Naive thymus-derived CD4-positive, alpha-beta T cell (primary cell): ENCODE results near the gene GTPBP1. TPM values are rescaled to one million over a fixed set of nuclear protein-coding genes. Genes with fewer than 3 reads are reported as not detected.

ENCODE experiments used
- ATAC-seq: fragments of 150-1000 bp; cut with Tn5 transposase; 2 replicates; pipeline ENCODE4 v1.10.0; 2021; ENCODE audit warnings: mild to moderate bottlenecking, moderate library complexity
- CTCF ChIA-PET: fragments of 350-600 bp; sonication (Branson Sonifier 250); formaldehyde crosslinking; loops from one replicate; lab custom pipeline; 2021; ENCODE audit warnings: antibody characterized with exemption; lab: Charles Lee
- POLR2A ChIA-PET: fragments of 350-600 bp; sonication (Branson Sonifier 250); formaldehyde crosslinking; loops from one replicate; lab custom pipeline; 2021; ENCODE audit warnings: antibody characterized with exemption, inconsistent platforms; lab: Charles Lee
- DNase-seq, 9 donors: peaks; one replicate each; pipeline versions ENCODE4 v3.0.0 to v3.0.0-alpha.2; 2020 to 2022; ENCODE audit warnings: mixed read lengths in 1 of 9
- H3K27ac ChIP-seq: one replicate; pipeline ENCODE4 v1.7.0; 2013; ENCODE audit warnings: mild to moderate bottlenecking, low read depth, low read length, moderate library complexity
- H3K27me3 ChIP-seq, 2 donors: one replicate each; pipeline ENCODE4 v1.7.0; 2013; ENCODE audit warnings: low read length in 2 of 2, mild to moderate bottlenecking in 2 of 2, moderate library complexity in 2 of 2; ENCODE audit not compliant: control insufficient read depth in 2 of 2, insufficient read depth in 2 of 2
- H3K36me3 ChIP-seq, 3 experiments: 1 replicate in 2 of 3; 2 replicates in 1 of 3; pipeline ENCODE4 v1.7.0; 2013; ENCODE audit warnings: low read length in 3 of 3, mild to moderate bottlenecking in 3 of 3, moderate library complexity in 1 of 3; ENCODE audit not compliant: insufficient read depth in 3 of 3, control insufficient read depth in 2 of 3
- H3K4me1 ChIP-seq, 2 donors: one replicate each; pipeline ENCODE4 v1.7.0; 2013; ENCODE audit warnings: low read length in 2 of 2, mild to moderate bottlenecking in 2 of 2, moderate library complexity in 1 of 2; ENCODE audit not compliant: control insufficient read depth in 2 of 2, insufficient read depth in 2 of 2
- H3K4me3 ChIP-seq: 2 replicates; pipeline ENCODE4 v1.7.0; 2013; ENCODE audit warnings: mild to moderate bottlenecking, low read length
- H3K9me3 ChIP-seq, 3 experiments: 1 replicate in 2 of 3; 2 replicates in 1 of 3; pipeline ENCODE4 v1.7.0; 2013; ENCODE audit warnings: low read length in 3 of 3; ENCODE audit not compliant: control insufficient read depth in 2 of 3
- H3K27ac Mint-ChIP-seq, 9 donors: one replicate each; pipeline ENCODE4 v1.8.0; 2020 to 2022; ENCODE audit warnings: mixed read lengths in 9 of 9, mild to moderate bottlenecking in 8 of 9, moderate library complexity in 5 of 9, inconsistent platforms in 2 of 9
- H3K27me3 Mint-ChIP-seq, 5 donors: one replicate each; pipeline ENCODE4 v1.8.0; 2021 to 2022; ENCODE audit warnings: mixed read lengths in 5 of 5, mild to moderate bottlenecking in 1 of 5
- H3K36me3 Mint-ChIP-seq, 5 donors: one replicate each; pipeline ENCODE4 v1.8.0; 2020 to 2022; ENCODE audit warnings: mixed read lengths in 5 of 5, mild to moderate bottlenecking in 3 of 5, inconsistent platforms in 1 of 5
- H3K4me1 Mint-ChIP-seq, 7 donors: one replicate each; pipeline ENCODE4 v1.8.0; 2020 to 2022; ENCODE audit warnings: mixed read lengths in 7 of 7, mild to moderate bottlenecking in 3 of 7, inconsistent platforms in 1 of 7
- H3K4me3 Mint-ChIP-seq, 10 donors: one replicate each; pipeline ENCODE4 v1.8.0; 2020 to 2022; ENCODE audit warnings: mild to moderate bottlenecking in 10 of 10, mixed read lengths in 10 of 10, moderate library complexity in 6 of 10, inconsistent platforms in 2 of 10
- H3K9me3 Mint-ChIP-seq, 11 donors: one replicate each; pipeline ENCODE4 v1.8.0; 2020 to 2022; ENCODE audit warnings: mixed read lengths in 11 of 11, mild to moderate bottlenecking in 4 of 11, inconsistent platforms in 1 of 11, moderate library complexity in 1 of 11
- intact Hi-C, 2 donors: fragments of 100-400 bp; cut with micrococcal nuclease; formaldehyde crosslinking; loops; one replicate each; pipeline ENCODE4 v1.15.1; 2023
- polyA plus RNA-seq, 2 donors: library from polyadenylated mRNA; unstranded; fragments of 300-500 nt; fragmentation: Illumina TruSeq; gene quantifications; one replicate each; pipeline ENCODE4 v1.2.3, GENCODE V29; 2021
- total RNA-seq, 6 experiments: library from RNA in 5 of 6; stranded (reverse) in 5 of 6; gene quantifications; 1 replicate in 5 of 6; 2 replicates in 1 of 6; pipeline ENCODE4 v1.2.3 and lab custom pipeline; 2021 to 2026

Gene GTPBP1
- total and polyA plus RNA-seq, 7 experiments from 2014 or later: 16.9 to 209 (median 83.4) TPM

DNA sequence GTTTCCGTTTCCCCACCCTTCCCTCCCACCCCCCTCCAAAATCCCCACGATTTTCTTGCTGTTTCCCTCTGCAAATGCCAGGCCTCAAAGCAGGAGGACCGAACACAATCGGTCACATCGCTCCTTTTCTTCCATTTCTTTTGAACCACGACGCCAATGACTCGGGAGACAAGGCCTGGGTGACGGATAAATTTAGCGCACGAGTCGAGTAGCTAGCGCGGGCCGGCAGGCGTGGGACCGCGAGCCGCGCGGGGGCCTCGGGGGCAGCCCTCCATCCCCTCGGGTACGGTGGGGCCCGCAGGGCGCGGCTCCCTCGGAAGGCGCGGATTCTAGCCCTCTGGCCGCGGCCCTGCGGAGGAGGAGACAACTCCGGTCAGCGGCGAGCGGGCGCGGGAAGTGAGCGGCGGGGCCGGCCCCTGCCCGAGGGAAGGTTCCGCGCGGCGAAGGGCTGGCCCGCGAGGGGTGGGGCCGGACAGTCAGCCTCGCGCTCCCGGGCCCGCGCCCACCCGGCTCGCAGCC, 5.4 kb upstream of the GTPBP1 start:
- peaks cover 34 to 63% (median 59%) of the 10 kb centered on the region in 7 donors for H3K4me1 Mint-ChIP-seq
- H3K9me3 Mint-ChIP-seq: no peaks in the 10 kb centered on the region
- peaks cover 0 to 25% (median 0%) of the 10 kb centered on the region in 5 donors for H3K36me3 Mint-ChIP-seq
- Histone ChIP-seq H3K4me3 (peak overlapping the region; percentile 62), H3K4me1 (peaks cover 38 to 47% of the 10 kb centered on the region in 2 donors), H3K27ac (peak overlapping the region; percentile 100), H3K9me3 (no peaks in the 10 kb centered on the region), H3K36me3 (no peaks in the 10 kb centered on the region), H3K27me3 (no peaks in the 10 kb centered on the region)
- ATAC-seq (no peak), DNase-seq (peak in 4 of 9 donors; percentile 30 to 41 (median 39))
- no peaks in the 10 kb centered on the region for H3K27me3 Mint-ChIP-seq
- intact Hi-C loops: loop anchor here (1.0 to 10.0 kb wide), 9 partner anchors 19 to 1093 kb away; partner anchors contain the start of genes CBX7 (in 2 of the 2), APOBEC3B (in 1 of the 2), CBY1 (in 1 of the 2) and FAM227A (in 1 of the 2)
- POLR2A ChIA-PET: interaction anchor here (0.6 to 4.4 kb wide), 6 partner anchors 19 to 1417 kb away, joined by 3 to 32 read pairs (median 3); partner anchors contain the start of genes CBY1, FAM227A and TOMM22
- peak overlapping the region; percentile 78 to 100 (median 99) for H3K27ac Mint-ChIP-seq
- CTCF ChIA-PET: interaction anchor here (4.1 kb wide), 1 partner anchor 18 kb away, joined by 22 read pairs; the partner anchor contains the start of gene TOMM22
- H3K4me3 Mint-ChIP-seq: peak overlapping the region; percentile 89 to 98 (median 92)

- no peaks in the 10 kb centered on the region for H3K9me3 ChIP-seq
- Mint-ChIP-seq H3K27me3 (no peaks in the 10 kb centered on the region), H3K36me3 (peaks cover 0 to 25% (median 0%) of the 10 kb centered on the region in 5 donors), H3K4me1 (peaks cover 34 to 64% (median 60%) of the 10 kb centered on the region in 7 donors), H3K27ac (peak within 1 kb of the TSS; percentile 94 to 100 (median 100)), H3K9me3 (no peaks in the 10 kb centered on the region), H3K4me3 (peak within 1 kb of the TSS; percentile 91 to 98 (median 96))
- intact Hi-C loops: loop anchor here (1.0 to 10.0 kb wide), 12 partner anchors 20 to 1094 kb away; partner anchors contain the start of genes CBX7 (in 2 of the 2), DMC1 (in 2 of the 2), APOBEC3B (in 1 of the 2) and CBY1 (in 1 of the 2)
- peak within 1 kb of the TSS; percentile 100 for H3K27ac ChIP-seq
- H3K27me3 ChIP-seq: no peaks in the 10 kb centered on the region
- peak within 1 kb of the TSS; percentile 90 for H3K4me3 ChIP-seq
- peak; percentile 97 to 100 (median 99) for DNase-seq
- POLR2A ChIA-PET: interaction anchor here (0.6 to 4.4 kb wide), 3 partner anchors 19 to 619 kb away, joined by 3 to 32 read pairs (median 11); partner anchors contain the start of gene TOMM22
- H3K4me1 ChIP-seq: peaks cover 38 to 47% of the 10 kb centered on the region in 2 donors
- no peaks in the 10 kb centered on the region for H3K36me3 ChIP-seq
- CTCF ChIA-PET: interaction anchor here (4.1 kb wide), 1 partner anchor 19 kb away, joined by 22 read pairs; the partner anchor contains the start of gene TOMM22
- ATAC-seq: peak; percentile 67
Observed at GRCh38 chr22:38700789-38701628, 4.7 kb upstream of the GTPBP1 start, which contains the start of gene JOSD1. Gene JOSD1 (minus strand): TSS chr22:38700943. CDS start chr22:38699987, 956 bp downstream.

DNA sequence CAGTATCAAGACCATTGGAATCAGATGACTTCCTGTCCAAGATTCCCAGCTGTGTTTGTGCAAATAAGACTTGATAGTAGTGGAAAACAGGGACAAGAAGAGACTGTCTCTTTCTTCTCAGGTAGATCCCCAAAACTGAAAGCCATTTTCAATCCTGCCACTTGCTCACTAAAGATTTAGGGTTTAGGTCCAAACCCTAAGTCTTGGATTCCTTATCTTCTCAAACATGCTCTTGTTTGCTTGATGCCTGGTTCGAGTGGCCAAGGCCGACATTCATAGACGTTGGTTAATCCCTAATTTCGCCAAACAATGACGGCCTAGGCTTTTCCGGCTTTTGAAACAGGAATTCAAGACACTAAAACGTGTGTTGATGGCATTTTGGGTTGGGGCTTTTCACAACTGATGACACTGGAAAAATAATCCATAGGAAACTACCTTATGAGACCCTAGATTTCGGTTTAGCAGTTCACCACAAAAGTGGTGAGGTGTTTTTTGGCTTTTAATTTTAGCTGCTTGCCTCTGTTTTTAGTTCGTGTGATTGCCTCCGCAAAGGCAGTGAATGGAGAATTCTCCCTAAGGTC, 1.0 kb upstream of the GTPBP1 start:
- ChIA-PET CTCF (interaction anchor here (1.0 kb wide), 1 partner anchor 63 kb away, joined by 7 read pairs; no protein-coding TSS in a partner anchor), POLR2A (interaction anchor here (0.6 to 4.1 kb wide), 9 partner anchors 10 to 94 kb away, joined by 3 to 64 read pairs (median 6); partner anchors contain the start of gene SUN2)
- H3K9me3 Mint-ChIP-seq: no peaks in the 10 kb centered on the region
- Histone ChIP-seq H3K27ac (peak overlapping the region; percentile 70), H3K4me3 (peak overlapping the region; percentile 64), H3K27me3 (no peaks in the 10 kb centered on the region), H3K36me3 (peaks cover 0 to 8% (median 0%) of the 10 kb centered on the region in 3 experiments), H3K4me1 (peaks cover 40 to 42% of the 10 kb centered on the region in 2 donors), H3K9me3 (no peaks in the 10 kb centered on the region)
- intact Hi-C loops: loop anchor here (1.0 to 10.0 kb wide), 20 partner anchors 20 to 1097 kb away; partner anchors contain the start of genes CBY1 (in 2 of the 2), FAM227A (in 2 of the 2), TOMM22 (in 2 of the 2) and APOBEC3B (in 1 of the 2)
- peak overlapping the region; percentile 66 to 99 (median 98) for H3K27ac Mint-ChIP-seq
- H3K36me3 Mint-ChIP-seq: peaks cover 0 to 8% (median 4%) of the 10 kb centered on the region in 5 donors
- H3K27me3 Mint-ChIP-seq: no peaks in the 10 kb centered on the region
- DNase-seq (no peak), ATAC-seq (no peak)
- peaks cover 38 to 60% (median 57%) of the 10 kb centered on the region in 7 donors for H3K4me1 Mint-ChIP-seq
- H3K4me3 Mint-ChIP-seq: peak overlapping the region; percentile 71 to 95 (median 89)

DNA sequence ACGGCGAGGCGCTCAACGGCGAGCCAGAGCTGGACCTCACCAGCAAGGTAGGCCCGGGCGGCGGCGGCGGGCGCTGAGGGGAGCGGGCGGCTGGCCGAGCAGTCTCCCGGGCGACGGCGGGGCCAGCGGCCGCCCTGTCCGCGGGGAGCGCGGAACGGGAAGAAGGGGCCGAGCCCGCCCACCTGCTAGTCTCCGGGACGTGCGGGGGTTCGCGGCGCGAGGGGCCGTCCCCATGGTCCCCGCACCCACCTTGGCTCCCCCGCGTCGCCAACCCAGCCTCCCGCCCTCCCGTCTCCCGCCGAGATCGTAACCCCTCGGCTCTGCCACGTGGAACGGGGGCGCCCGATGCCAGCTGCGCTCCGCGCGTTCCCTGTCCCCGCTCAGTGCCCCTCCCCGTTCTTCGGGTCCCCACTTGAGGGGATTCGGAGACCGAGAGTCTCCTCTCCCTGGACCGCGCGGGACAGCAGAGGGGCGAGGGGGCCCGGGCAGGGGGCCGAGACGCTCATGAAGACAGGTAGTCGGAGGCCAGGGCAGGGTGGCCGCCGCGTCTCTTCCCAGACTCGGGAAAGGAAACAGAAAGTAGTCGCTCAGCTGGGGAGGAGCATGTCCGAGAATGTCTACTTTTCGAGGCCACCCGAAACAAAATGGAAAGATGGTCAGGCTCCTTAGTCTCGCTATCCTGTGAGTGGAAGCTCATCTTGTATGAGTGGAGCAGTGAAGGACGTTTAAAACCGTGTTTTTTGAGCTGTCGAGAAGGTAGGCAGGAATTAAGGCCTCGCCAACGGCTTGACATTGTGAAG, 557 bp downstream of the GTPBP1 start:
- Mint-ChIP-seq H3K27me3 (no peaks in the 10 kb centered on the region), H3K9me3 (no peaks in the 10 kb centered on the region), H3K4me1 (peaks cover 43 to 66% (median 65%) of the 10 kb centered on the region in 7 donors), H3K27ac (peak overlapping the region; percentile 80 to 99 (median 92)), H3K4me3 (peak overlapping the region; percentile 71 to 98 (median 93)), H3K36me3 (peaks cover 0 to 14% (median 8%) of the 10 kb centered on the region in 5 donors)
- no peak for ATAC-seq
- Histone ChIP-seq H3K4me1 (peaks cover 36 to 42% of the 10 kb centered on the region in 2 donors), H3K36me3 (peaks cover 0 to 21% (median 0%) of the 10 kb centered on the region in 3 experiments), H3K27ac (peak overlapping the region; percentile 90), H3K9me3 (no peaks in the 10 kb centered on the region), H3K4me3 (peak overlapping the region; percentile 80), H3K27me3 (no peaks in the 10 kb centered on the region)
- POLR2A ChIA-PET: interaction anchor here (0.6 to 4.1 kb wide), 27 partner anchors 8 to 1338 kb away, joined by 3 to 64 read pairs (median 4); partner anchors contain the start of genes CBY1, FAM227A, NPTXR and SUN2
- CTCF ChIA-PET: interaction anchor here (1.0 to 1.3 kb wide), 2 partner anchors 25 to 60 kb away, joined by 4 to 8 read pairs; partner anchors contain the start of gene TOMM22
- DNase-seq: peak in 4 of 9 donors; percentile 22 to 59 (median 30)
- intact Hi-C loops: loop anchor here (2.0 to 10.0 kb wide), 7 partner anchors 164 to 696 kb away; partner anchors contain the start of genes APOBEC3B (in 1 of the 2), CBX7 (in 1 of the 2), CSNK1E (in 1 of the 2) and MAFF (in 1 of the 2)

DNA sequence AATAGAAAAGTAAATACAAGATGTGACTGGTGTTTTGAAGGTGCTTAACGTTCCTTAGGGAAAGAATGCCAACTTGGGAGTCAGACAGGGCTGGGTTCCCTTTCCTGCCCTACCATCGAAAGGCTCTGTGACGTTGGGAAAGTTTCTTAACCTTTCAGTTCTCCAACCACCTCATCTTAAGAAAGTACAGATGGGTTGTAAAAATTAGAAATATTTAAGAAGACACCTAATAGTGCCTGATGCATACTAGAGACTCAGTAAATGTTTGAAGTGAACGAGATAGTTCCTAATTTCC, 1.1 kb downstream of the GTPBP1 start:
- peaks cover 31 to 38% of the 10 kb centered on the region in 2 donors for H3K4me1 ChIP-seq
- no peaks in the 10 kb centered on the region for H3K9me3 Mint-ChIP-seq
- peak overlapping the region; percentile 80 to 95 (median 91) for H3K27ac Mint-ChIP-seq
- peaks cover 0 to 21% (median 0%) of the 10 kb centered on the region in 3 experiments for H3K36me3 ChIP-seq
- peak overlapping the region; percentile 90 for H3K27ac ChIP-seq
- DNase-seq (no peak), ATAC-seq (no peak)
- peak overlapping the region; percentile 71 to 98 (median 93) for H3K4me3 Mint-ChIP-seq
- peak overlapping the region; percentile 80 for H3K4me3 ChIP-seq
- intact Hi-C loops: loop anchor here (2.0 to 10.0 kb wide), 7 partner anchors 164 to 695 kb away; partner anchors contain the start of genes APOBEC3B (in 1 of the 2), CBX7 (in 1 of the 2), CSNK1E (in 1 of the 2) and MAFF (in 1 of the 2)
- peaks cover 39 to 65% (median 60%) of the 10 kb centered on the region in 7 donors for H3K4me1 Mint-ChIP-seq
- no peaks in the 10 kb centered on the region for H3K9me3 ChIP-seq
- H3K27me3 Mint-ChIP-seq: no peaks in the 10 kb centered on the region
- CTCF ChIA-PET: interaction anchor here (1.3 kb wide), 1 partner anchor 59 kb away, joined by 4 read pairs; no protein-coding TSS in a partner anchor
- POLR2A ChIA-PET: interaction anchor here (0.7 to 4.1 kb wide), 12 partner anchors 8 to 1323 kb away, joined by 3 to 64 read pairs (median 4); partner anchors contain the start of genes SUN2 and TOMM22
- H3K27me3 ChIP-seq: no peaks in the 10 kb centered on the region
- H3K36me3 Mint-ChIP-seq: peaks cover 0 to 14% (median 9%) of the 10 kb centered on the region in 5 donors
